ENCODE data around the gene ETFB.

ETFB gene

DNA sequence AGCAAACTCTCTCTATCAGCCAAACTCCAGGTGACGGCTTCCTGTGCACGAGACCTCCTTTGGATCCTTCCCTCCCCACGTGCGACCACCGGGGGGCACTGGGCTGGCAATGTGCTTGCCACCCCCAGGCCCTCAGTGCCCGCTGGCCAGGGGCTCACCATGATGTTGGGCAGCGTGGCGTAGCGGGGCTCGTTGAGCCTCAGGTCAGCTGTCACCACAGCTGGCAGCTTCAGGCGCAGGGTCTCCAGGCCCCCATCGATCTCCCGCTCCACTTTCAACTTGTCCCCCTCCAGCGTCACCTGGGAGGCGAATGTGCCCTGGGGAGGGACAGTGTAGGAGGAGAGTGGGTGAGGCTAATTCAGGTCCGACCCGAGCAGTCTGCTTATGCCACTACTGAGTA, 19.4 kb downstream of the ETFB start:
- DNase-seq = no peak

DNA sequence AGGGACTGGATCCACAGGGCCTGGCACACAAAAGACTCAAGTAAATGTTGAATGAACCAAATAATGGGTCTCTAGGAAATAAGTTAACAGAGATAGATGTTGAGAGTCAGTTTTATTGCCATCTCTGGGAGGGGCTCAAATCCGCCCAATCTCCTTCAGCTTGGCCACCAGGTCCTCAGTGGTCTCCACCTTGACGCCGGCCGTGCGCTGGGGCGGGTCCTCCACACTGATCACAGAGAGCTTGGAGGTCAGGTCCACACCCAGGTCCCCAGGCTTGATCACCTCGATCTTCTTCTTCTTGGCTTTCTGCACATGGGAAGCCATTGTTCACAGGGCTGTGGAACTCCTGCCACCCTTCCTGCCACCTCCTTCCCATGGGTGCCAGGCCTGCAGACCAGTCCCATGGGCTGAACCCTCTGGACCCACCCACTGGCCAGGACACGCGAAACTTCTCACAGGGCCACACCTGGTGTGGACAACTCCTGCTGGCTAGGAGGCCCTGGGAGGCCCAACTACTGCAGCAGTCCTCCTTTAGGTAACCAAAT, 21.0 kb downstream of the ETFB start:
- DNase-seq = no peak

DNA sequence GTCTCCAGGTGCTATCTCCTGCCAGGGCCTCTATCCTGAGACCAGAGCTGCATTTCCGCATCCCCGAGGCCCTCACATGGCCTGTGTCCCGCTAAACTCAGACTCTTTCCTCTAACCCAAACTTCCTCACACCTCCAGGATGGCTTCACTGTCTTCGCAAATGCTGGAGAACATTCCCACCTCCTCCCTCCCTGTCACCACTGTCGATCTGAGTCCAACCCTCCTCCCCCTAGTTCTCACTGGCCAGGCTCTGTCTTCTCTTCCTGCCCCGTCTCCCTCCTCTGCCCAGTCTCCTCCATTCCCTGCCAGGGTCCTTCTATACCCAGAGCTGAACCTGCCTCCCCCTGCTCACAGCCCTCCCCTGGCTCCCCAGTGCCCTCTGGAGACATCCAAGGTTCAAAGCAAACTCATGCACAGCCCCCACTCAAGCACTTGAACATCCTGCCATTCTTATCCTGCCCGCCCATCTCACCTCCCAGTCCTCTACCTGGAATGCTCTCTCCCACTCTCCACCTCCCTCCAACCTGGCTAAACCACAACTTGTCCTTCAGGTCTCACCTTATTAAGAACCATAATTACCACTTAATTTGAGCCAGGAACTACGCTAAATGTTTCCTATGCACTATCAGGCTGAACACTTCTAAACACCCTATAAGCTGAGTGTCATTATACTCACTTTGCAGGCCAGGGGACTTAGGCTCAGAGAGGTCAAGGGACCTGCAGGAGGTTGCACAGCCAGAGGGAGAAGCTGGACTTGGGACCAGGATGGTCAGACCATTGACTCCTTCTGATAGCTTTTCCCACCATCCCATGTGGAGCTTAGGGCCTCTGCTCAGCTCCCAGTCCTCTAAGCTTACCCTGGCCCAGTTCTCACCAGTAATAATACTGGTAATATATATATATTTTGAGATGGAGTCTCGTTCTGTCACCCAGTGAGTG, 23.3 kb downstream of the ETFB start:
- no peak for DNase-seq

DNA sequence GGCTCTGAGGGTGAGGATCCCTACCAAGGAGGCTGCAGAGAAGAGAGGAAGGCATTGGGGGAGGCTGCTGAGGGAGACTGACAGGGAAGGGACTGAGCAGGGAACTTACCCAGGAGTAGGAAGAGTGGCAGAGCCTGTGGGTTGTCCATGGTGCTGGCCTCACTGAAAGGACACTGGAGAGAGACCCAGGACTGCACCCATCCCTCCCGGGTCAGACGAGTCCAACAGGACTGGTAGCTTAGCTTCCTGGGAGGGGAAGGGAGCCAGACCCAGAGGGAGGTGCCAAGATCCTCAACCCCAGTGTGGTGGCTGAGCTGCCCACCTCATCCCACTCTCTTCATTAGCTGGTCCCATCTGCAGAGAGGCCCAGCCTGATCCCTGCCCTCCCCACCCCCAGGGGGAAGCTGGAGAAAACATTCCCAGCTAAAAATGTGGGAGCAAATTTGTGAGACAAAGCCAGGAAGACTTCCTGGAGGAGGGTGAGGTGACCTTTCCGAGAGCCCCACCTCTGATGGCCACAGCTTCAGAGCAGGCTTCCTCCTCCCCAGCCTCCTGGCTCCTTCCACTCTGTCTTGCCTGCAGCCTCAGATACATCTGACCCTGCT, 24.1 kb downstream of the ETFB start, which contains the start of gene VSIG10L:
VSIG10L (minus strand) TSS at position 164 of the 605 bp plus-strand sequence; CDS start at position 149, 15 bp downstream.
- DNase-seq = no peak

DNA sequence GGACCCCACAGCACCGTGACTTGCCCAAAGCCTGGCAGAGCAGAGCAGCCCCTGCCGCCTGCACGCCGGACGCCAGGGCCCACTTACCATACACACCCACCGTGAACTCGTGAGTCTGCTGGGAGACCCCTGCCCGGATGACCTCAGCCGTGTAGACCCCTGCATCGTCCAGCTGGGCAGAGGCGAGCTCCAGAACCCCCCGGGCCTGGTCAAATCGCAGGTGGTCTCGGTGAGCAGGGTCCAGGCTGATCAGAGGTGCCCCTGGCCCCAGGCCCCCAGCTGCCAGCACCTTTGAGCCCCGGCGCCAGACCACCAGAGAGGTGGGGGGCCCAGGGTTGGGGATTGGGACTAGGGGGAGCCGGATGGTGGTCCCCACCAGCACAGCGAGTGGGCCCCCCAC, 25.1 kb downstream of the ETFB start:
- DNase-seq = no peak

DNA sequence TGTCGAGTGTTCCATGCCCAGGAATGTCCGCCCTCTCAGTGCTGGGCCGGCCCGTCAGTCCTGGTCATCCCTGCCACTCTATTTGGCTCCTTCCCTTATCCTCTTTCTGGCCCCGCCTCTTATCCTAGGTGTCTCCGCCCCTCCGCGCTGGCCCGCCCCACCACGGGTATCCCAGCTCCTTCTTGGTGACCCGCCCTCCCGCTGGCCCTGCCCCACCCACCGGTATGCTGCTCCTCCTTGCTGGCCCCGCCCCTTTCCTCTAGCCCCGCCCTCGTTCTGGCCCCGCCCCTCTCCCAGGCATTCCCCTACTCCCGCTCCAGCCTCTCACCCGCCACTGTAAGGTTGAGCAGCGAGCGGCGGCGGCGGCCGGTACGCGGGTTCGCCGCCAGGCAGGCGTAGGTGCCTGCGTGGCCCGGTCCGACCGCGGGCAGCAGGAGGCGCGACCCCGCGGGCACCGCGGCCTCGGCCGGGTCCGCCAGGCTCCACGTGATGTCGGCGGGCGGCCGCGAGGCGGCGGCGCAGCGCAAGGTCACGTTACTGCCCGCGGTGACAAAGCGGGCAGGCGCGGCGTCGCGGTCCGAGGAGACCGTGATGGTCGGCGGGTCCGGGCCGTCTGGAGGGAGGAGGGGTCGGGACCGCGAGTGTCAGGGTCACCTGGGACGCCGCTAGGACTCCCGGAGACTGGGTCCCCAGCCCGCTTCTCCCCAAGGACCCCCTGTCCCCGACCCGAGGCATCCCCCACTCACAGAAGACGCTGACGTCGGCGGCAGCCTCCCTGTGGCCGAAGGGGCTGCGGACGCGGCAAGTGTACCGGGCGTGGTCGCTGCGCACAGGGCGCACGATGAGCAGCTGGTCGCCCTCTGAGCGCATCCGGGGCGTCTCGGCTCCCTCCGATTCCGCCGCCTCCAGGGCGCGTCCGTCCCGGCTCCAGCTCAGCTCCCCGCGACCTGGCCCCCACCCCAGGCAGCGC, 26.2 kb downstream of the ETFB start:
- peak; percentile 29 for DNase-seq

DNA sequence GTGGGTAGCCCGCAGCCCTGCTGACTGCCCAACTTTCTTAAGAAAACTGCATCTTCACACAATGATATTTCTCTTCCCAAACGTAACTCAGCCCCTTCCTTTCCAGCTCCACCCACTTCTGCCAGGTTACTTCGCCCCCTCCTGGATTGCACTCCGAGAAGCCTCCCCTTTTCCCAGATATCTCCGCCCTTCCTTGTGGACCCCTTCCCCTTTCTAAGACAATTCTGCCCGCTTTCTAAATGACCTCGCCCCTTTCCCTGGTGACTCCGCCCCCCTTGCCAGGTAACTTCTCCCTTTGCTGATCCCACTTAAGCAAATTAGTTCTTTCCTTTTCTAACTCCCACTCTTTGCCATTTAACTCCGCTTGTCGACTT, 26.9 kb downstream of the ETFB start:
- DNase-seq = no peak

DNA sequence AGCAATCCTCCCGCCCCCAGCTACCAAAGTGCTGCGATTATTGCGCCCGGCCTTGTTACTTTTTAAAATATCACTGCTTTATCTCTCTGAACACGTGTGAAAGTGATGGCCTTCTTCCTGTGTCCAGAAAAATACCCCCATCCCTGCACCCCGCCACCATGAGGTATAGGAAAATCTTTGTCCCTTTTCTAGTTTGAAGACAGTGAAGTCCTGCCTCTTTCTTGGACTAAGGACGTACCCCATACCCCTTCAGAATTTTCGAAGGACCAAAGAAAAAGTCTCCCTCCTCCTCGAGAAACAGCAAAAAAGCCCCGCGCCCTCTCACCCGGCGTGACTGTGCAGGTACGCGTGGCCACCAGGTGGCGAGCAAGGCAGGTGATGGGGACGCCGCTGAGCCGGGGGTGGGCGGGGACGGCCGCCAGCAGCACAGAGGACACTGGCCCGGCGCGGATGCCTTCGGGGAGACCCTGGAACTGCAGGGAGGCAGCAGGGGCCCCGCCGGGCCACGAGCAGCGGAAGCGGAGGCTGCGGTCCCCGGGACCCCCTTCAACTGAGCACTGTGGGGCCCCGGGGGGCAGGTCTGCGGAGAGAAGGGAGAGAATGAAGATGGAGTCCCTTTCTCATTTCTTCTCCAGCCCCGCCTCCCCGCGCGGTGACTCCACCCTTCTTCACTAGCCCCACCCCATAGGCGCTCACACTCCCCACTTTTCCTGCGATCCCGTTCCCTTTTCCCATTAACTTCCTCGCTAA, 27.4 kb downstream of the ETFB start:
- DNase-seq = peak; percentile 46

DNA sequence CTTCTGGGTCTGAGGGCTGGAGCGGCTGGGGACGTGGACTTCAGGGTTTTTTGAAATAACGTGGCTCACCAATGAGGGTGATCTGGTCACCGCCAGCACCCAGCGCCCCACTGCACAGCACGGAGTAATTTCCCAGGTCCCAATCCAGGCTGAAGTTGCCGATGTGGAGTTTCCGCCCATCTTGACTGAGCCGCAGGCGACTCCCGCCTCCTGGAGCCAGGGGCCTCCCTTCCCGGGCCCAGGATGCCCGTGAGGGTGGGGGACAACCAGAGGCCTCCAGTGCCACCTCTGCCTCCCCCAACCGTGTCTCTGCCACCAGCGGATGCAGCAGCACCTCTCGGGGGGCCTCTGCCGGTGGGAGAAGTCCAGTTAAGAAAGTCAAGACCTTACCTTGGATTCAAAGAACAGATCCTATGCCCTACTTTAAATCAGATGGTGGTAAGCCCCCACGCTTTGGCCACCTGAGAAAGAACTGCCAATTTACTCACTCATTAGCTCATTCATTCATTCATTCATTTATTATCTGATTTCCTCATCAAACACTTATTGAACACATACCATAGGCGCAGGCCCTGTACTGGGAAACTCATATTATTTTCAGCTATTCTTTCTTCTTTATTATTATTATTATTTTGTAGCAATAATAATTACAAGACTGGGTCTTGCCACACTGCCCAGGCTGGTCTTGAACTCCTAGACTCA, 28.2 kb downstream of the ETFB start:
- DNase-seq = no peak

DNA sequence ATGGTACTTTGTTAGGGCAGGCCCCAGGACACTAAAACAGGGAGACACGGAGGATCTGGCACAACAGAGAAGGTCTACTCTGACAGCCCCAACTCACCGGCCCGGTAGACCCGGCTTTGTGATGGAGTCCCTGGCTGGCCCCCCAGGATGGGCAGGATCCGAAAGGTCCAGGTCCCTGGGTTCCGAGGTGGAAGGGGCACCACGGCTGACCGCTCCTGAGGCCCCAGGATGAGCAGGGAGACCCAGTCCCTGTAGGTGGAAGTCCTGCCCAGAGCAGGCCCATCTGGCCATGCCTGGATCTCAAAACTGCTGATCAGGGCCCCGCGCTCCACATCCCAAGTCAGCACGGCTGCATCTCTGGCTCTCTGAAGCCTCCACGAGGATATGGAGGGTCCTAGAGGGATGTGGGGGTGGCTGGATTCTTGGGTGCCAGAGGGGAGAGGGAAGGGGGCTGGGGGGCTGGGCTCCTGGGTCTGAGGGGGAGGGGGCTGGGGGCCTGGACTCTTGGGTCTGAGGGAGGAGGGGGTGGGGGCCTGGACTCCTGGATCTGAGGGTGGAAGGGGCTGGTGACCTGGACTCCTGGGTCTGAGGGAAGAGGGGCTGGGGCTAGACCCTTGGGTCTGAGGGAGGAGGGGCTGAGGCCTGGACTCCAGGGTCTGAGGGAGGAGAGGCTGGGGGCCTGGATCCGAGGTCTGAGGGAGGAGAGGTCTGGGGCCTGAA, 28.9 kb downstream of the ETFB start:
- no peak for DNase-seq

DNA sequence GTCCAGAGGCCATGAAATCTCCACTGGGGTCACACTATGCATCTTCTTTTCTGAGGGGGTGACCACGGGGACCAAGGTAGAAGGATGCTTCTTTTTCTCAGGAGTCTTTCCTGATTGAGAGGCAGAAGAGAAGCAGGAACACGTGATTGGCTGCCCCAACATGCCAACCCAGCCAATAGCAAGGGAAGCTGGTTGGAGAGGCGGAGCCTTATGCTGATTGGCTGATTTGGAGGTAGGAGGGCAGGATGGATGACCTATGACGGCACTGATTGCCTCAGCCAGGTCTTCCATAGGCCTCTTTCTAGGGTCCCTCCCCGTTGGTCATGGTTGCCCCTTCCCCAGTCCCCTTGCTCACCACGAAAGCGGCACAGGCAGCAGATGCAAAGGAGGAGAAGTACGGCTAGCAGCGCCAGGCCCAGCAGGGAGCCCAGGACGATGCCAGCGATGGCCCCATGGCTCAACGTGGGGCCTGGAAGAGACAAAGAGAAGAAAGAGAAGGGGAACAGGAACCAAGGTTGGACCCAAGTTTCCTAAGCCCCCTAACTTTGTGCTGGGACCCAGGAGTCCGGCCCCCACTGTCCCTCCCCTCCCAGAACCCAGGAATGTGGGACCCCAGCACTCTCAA, 32.2 kb downstream of the ETFB start:
- no peak for DNase-seq

DNA sequence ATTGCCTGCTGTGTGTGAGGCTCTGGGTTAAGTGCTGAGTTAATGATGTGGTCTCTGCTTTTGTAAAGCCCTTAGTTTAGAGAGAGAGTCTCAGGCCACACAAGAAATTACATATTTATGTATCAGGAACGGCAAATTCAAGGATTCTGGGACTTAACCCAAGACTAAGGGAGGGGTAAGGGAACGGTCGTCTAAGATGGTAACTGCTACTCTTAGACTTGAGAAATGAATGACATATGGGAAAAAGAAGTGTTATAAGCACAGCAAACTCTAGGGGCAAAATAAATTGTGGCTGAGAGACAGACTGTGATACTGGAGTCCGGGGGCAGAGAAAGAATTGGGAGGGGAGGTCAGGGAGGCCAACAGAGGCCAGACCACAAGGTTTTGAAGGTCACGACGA, 34.5 kb downstream of the ETFB start:
- no peak for DNase-seq

DNA sequence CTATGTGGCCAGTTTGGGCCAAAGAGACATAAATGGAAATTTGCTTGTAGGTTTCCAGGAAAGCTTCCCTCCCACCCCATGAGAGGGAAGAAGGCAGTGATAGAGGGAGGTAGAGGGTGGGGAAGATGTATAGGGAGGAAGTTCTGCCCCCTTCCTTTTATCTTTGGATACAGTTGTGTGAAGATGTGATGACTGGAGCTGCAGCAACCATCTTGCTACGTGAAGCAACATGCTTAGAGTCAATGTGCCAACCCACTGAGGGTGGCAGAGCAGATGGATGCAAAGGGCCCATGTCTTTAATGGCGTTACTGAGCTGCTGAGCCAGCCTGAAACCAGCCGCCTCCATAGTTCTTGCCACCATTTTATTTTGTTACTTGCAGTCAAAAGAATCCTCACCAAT, 35.0 kb downstream of the ETFB start:
- no peak for DNase-seq

DNA sequence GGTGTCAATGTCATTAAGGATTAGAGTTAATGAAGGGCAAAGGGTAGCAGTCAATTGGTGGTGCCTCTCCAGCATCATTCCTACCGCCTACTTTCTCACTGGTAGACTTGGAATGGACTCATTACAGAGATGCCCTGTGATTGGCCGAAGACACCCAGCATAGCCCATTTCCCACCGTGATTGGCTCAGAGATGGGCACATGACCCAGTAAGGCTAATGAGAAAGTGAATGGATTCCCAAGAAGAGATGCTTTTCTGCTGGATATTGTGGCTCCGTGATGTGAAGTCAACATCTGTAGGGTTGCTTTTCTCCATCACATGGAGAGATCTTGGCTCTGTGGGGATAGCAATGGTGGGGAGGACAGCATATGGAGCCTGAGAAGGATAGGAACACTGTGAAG, 35.8 kb downstream of the ETFB start:
- no peak for DNase-seq

DNA sequence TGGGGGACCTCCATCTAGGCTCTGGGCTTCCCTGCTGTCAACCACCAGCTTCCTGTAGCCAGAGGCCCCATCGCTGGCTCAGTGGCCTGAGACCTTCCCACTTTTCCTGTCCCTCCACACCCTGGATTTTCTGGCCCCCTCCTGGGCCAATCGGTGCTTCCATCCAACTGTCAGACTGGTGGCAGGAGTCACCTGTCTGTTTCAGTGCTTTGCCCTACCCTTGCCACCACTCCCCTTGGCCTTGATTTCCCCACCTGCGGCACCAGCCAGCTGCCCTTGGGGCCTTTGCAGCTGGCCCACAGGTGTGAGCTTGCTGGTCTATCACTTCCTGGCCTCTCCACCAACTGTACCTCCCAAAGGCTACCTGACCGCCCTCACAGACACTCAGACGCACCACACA, 36.8 kb downstream of the ETFB start:
- DNase-seq = no peak

DNA sequence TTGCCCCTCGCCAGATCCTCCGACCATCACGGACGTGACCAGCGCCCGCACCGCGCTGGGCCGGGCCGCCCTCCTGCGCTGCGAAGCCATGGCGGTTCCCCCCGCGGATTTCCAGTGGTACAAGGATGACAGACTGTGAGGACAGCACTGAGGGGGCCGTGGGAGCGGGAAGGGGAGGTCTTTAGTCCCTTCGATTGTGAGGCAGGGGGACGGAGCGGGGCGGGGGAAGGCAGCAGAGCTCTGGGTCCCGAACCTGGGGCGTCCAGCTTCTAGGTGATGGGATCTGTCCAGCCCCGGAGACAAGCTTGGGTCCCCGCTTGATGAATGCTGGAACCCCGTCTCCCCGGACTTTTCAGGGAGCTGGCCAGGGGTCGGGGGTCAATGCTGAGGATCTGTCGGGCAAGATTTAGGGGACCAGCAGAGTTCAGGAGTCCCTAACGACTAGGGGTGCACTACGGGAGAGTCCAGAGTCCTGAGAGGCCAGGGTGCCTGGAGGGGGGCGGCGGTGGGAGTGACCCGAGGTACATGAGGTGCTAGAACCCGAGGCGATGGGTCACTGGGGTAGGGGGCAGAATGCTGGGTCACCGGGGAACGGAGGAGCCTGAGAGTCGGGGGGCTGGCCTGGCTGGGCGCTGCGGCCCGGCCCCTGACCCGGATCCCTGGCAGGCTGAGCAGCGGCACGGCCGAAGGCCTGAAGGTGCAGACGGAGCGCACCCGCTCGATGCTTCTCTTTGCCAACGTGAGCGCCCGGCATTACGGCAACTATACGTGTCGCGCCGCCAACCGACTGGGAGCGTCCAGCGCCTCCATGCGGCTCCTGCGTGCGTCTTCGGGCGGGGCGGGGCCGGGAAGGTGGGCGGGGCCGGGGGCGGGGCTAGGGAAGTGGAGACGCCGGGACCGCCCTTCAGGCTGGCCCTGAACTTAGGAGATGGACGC, 38.9 kb downstream of the ETFB start:
- no peak for DNase-seq

DNA sequence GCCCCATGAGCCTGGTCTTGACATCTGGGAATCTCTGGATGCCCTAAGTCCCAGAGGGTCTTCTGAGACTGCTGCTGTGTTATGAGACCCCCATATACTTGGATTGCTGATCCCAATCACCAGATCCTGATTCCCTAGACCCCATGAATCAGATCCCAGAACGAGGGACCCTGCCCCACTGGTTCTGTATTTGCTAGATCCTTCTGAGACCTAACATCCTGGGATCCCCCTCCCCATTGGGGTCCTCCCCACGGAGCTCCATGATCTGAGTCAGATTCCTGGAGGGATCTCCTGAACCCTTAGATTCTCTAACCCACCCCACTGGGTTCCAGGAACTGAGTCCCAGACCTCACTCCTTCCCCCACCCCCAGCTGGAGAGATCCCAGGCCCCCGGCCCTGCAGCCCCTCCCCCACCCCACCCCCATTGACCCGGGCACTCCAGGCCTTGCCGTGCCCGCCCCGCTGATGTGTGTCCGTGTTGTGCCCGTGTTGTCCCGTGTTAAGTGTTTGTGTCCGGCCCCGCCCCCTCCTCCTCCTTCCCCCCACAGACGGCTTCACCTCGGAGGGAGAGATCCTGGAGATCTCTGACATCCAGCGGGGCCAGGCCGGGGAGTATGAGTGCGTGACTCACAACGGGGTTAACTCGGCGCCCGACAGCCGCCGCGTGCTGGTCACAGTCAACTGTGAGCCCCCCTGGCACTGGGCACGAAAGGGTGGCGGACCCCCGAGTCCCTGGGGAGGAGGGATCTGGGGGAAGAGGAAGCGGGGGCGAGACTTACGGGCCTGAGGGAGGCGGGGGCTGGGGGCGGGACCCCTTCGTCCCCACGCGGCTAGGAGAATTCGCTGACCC, 39.7 kb downstream of the ETFB start:
- no peak for DNase-seq
